A204.1 (cell line): ENCODE results near the gene GREM1.

Experiments used
- FAIRE-seq: peaks from 2 replicates; lab custom pipeline; 2012; peaks lifted over from hg19 to GRCh38; lab: Jason Lieb, UNC

The GREM1 gene

GRCh38 chr15:32698773-32699390 is 18.9 kb upstream of the GREM1 start:
- FAIRE-seq, result no peak

GRCh38 chr15:32700501-32701150 is 17.2 kb upstream of the GREM1 start:
- no peak for FAIRE-seq

GRCh38 chr15:32701863-32702262 is 15.9 kb upstream of the GREM1 start:
- no peak for FAIRE-seq

DNA sequence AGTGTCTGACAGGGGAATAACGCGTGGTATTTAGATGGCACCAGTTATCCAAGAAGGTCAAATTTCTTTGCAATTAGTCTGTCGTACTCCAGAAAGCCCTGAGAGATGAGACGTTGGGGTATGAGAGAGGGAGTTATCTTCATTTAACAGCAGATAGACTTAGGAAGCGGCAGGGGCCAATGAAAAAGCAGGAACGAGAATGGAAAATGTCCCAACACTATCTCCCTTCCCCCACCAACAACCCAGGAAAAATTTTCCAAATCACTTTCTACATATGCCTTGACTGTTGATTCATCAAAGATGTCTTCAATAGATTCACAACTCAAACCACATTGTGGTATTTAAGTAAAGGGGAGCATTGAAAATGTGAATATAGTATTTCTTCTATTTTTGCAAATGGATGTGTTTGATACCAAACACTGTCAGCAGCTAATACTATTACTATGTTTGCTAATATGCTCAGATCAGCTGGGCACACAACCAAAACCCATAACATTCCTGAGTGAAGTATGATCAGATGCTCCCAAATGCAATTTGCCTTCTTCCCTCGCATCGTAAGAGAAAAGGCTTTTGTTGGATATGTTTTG is 13.3 kb upstream of the GREM1 start:
- FAIRE-seq, result no peak

GRCh38 chr15:32705446-32705845 is 12.4 kb upstream of the GREM1 start:
- no peak for FAIRE-seq

DNA sequence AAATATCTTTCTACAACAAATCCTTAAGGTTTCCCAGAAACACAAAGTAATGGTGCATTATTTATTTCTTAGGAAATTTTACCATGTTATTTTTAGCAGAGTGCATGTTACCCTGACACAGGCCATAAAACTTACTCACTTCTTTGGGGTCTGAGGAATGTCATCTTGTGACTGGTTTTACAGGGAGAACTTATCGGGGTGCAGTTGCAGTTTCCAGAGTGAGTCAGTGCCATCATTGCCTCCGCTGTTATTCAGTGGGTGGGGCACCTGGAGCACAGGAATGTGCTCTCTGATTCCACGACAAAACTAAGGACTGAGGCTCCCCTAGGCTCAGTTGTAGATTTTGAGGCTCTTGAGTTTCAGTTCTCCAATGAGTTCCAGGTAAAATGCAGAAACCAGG is 11.1 kb upstream of the GREM1 start:
- no peak for FAIRE-seq

DNA sequence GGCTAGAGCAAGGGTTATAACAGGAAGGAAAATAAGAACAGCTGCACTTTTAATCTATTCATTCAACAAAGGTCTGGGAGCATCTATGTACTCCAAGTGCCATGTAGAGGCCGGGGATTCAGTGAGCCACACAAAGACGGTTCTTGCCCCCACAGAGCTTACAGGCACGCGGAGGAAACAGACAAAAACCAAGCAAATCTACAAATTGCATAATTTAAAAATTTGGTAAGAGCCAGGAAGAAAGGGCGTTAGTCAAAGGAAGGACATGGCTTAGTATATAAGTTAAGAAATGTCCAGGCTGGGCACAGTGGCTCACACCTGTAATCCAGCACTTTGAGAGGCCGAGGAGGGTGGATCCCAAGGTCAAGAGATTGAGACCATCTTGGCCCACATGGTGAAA is 10.4 kb upstream of the GREM1 start:
- FAIRE-seq, result no peak

- no peak for FAIRE-seq
These were observed 8.3 kb upstream of the GREM1 start for GRCh38 chr15:32709295-32710033.

- FAIRE-seq, result no peak
These were observed 2.5 kb upstream of the GREM1 start for GRCh38 chr15:32715276-32715675.

GRCh38 chr15:32716216-32716914 is 1.4 kb upstream of the GREM1 start:
- no peak for FAIRE-seq

- no peak for FAIRE-seq
These were observed 834 bp upstream of the GREM1 start for GRCh38 chr15:32716915-32717425.

DNA sequence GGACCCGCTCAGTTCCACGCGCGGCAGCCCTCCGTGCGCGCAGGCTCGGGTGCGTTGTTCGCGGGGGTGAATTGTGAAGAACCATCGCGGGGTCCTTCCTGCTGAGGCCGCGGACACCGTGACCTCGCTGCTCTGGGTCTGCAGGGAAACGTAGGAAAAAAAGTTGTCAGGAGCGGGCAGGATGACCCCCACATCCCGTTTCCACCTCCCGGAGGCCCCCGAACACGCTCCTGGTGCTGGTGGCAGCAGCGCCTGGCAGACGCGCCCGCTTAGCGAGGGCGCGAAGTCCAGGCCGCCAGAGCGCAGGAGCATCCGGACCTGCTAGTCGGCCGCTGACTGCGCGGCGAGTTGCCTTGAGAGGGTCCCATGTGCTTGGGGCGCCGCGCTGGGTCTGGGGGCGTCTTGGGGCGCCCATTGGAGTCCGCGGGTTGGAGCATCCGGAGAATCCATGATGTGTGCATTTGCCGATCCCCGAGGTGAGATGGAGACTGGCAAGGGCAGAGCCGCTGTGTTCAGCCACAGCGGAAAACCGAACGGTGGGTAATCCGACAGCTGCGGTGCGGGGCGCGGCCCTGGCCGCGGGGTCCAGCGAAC is 520 bp downstream of the GREM1 start:
- FAIRE-seq, result no peak

DNA sequence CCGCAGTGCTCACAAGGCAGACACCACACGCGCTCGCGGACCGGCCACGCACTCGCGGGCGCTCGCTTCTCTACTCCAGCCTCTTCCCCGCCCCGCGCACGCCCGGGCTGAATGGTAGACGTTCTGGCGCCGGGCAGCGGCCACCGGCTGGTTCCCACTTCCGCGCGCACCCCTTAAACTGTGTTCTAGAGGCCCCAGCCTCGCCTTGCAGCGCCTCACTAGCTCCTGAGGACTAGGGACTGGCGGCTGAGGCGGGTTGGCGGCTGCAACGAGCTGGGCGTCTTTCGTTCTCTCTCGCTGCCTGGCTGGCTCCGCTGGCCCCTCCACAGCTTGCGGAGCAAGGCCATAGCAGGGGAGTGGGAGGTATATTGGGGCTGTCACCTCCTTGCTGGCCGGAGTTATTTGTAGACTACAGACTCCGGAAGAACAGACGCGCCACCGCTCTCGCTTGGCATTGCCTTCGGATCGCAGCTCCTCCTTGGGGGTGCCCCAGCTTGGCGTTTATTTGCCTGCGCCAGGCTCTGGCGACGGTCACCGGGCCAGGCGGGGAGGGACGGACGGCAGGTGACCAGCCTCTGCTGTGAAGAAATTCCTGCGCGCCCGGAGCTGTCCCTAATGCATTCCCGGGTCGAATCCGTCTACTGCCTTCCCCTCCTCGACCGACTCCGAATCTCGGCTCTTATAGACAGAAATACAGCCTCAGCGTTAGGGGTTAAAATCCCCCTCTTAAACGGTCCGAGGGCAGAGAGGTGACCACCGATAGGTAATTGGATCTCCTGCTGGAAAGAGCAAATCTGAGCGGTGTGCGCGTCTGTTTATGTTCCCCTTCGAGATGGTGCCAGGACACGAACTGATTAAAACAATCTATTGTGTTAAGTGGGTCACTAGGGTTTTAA is 1.3 kb downstream of the GREM1 start:
- FAIRE-seq, result no peak

- no peak for FAIRE-seq
These were observed 3.8 kb downstream of the GREM1 start for GRCh38 chr15:32721596-32721995.

DNA sequence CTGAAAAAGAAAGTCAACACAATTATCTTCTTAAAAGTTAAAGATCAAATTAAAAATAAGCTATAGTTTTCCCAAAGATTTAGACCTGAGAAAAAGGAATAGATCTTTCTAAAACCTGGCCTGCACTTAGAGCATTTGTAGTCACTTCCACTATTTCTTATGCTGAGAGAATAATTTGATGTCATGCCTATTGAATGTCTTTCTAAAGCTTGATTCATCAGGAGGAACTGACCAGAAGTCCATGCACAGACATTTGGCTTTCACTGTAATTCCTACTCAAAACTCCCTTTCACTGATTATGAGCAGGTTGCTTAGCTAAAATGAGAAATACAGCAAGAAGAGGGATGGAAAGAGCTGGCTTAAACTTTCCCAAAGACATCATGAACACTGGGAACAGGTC is 4.3 kb downstream of the GREM1 start:
- FAIRE-seq, result no peak

DNA sequence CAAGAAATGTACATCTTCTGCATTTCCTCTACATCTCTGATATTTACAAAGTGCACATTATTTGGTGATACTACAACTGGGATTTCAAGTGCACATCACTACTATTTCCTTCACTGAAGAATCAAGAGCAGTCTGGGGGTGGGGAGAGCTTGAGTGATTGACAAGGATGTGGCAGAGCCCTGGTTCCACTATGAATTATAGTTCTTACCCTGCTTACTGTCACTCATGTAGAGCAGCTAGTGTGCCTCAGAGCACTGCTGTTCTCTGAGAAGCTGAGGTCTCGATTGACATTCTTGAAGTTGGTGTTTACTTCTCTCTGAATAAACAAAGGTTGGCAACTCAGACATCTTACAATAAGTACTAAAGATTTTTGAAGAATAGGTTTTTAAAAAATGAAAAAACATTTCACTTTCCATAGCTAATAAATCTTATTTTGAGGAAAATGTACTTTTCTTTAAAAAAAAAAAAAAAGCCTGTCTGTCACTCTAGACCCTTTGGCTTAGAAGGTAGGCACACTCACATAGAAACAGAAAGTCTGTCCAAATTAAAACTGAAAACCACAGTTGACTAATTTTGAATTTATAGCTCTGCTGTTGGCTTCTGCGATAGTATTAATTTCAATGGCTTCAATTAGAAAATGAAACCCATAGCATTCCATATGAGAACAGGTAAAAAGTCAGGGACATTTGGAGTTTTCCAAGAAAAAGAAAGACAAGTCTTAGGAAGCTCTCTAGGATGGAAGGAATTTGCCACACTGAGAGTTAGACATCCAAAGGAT is 5.6 kb downstream of the GREM1 start:
- FAIRE-seq, result no peak

GRCh38 chr15:32729700-32730395 is 12.0 kb downstream of the GREM1 start:
- no peak for FAIRE-seq

- FAIRE-seq, result no peak
These were observed 13.2 kb downstream of the GREM1 start for GRCh38 chr15:32730677-32731654.
